HUES48 (cell line): ENCODE data around the gene FAM20C.
"Not testable (repeated sequence)": the region's sequence is repeated elsewhere in the genome, so short reads cannot be mapped to it uniquely, and the experiment has no call there.

Experiments used
- H3K27ac ChIP-seq: one replicate; pipeline ENCODE4 v1.7.0; 2013; ENCODE audit warnings: low read depth, low read length, inconsistent platforms
- H3K27me3 ChIP-seq: 2 replicates; pipeline ENCODE4 v1.6.1; 2013; ENCODE audit warnings: mild to moderate bottlenecking, low read length; ENCODE audit not compliant: control insufficient read depth, insufficient read depth
- H3K36me3 ChIP-seq: 2 replicates; pipeline ENCODE4 v1.6.1; 2013; ENCODE audit warnings: low read length; ENCODE audit not compliant: control insufficient read depth, insufficient read depth
- H3K4me1 ChIP-seq: 2 replicates; pipeline ENCODE4 v1.6.1; 2013; ENCODE audit warnings: mild to moderate bottlenecking, low read length; ENCODE audit not compliant: control insufficient read depth, insufficient read depth
- H3K4me3 ChIP-seq: 2 replicates; pipeline ENCODE4 v1.5.1; 2013; ENCODE audit warnings: mild to moderate bottlenecking, low read depth, low read length
- H3K9ac ChIP-seq: 2 replicates; pipeline ENCODE4 v1.6.1; 2013; ENCODE audit warnings: mild to moderate bottlenecking, low read depth, low read length, moderate library complexity
- H3K9me3 ChIP-seq: 2 replicates; pipeline ENCODE4 v1.6.1; 2013; ENCODE audit warnings: low read length; ENCODE audit not compliant: control insufficient read depth, insufficient read depth

FAM20C gene

GRCh38 chr7:206351-206750 lies 14.0 kb downstream of the FAM20C start:
- not testable (repeated sequence) for H3K9ac ChIP-seq, H3K27ac ChIP-seq, H3K4me3 ChIP-seq, H3K27me3 ChIP-seq, H3K4me1 ChIP-seq, H3K9me3 ChIP-seq
- H3K36me3 ChIP-seq: peaks cover 34% of the 10 kb centered on the region

- Histone ChIP-seq H3K27ac (no peak overlapping the region), H3K36me3 (peaks cover 34% of the 10 kb centered on the region), H3K4me3 (no peak overlapping the region), H3K27me3 (no peaks in the 10 kb centered on the region), H3K9ac (no peak overlapping the region), H3K9me3 (no peaks in the 10 kb centered on the region), H3K4me1 (no peaks in the 10 kb centered on the region)
Measured at GRCh38 chr7:207418-208129, 15.2 kb downstream of the FAM20C start.

GRCh38 chr7:208130-208673 lies 15.8 kb downstream of the FAM20C start:
- Histone ChIP-seq H3K9me3 (no peaks in the 10 kb centered on the region), H3K27me3 (no peaks in the 10 kb centered on the region), H3K36me3 (peaks cover 36% of the 10 kb centered on the region), H3K9ac (no peak overlapping the region), H3K4me3 (no peak overlapping the region), H3K4me1 (no peaks in the 10 kb centered on the region), H3K27ac (no peak overlapping the region)

- no peak overlapping the region for H3K27ac ChIP-seq
- H3K9ac ChIP-seq: no peak overlapping the region
- H3K36me3 ChIP-seq: peaks cover 30% of the 10 kb centered on the region
- no peak overlapping the region for H3K4me3 ChIP-seq
- no peaks in the 10 kb centered on the region for H3K9me3 ChIP-seq
- H3K4me1 ChIP-seq: no peaks in the 10 kb centered on the region
- H3K27me3 ChIP-seq: no peaks in the 10 kb centered on the region
Measured at GRCh38 chr7:208816-209215, 16.4 kb downstream of the FAM20C start.

- peaks cover 27% of the 10 kb centered on the region for H3K36me3 ChIP-seq
- no peaks in the 10 kb centered on the region for H3K27me3 ChIP-seq
- H3K9me3 ChIP-seq: no peaks in the 10 kb centered on the region
- H3K4me1 ChIP-seq: no peaks in the 10 kb centered on the region
- no peak overlapping the region for H3K27ac ChIP-seq
- no peak overlapping the region for H3K4me3 ChIP-seq
- no peak overlapping the region for H3K9ac ChIP-seq
Measured at GRCh38 chr7:209416-209815, 17.0 kb downstream of the FAM20C start.

- no peak overlapping the region for H3K9ac ChIP-seq
- H3K4me1 ChIP-seq: no peaks in the 10 kb centered on the region
- no peak overlapping the region for H3K4me3 ChIP-seq
- H3K9me3 ChIP-seq: no peaks in the 10 kb centered on the region
- H3K27ac ChIP-seq: no peak overlapping the region
- H3K36me3 ChIP-seq: peaks cover 27% of the 10 kb centered on the region
- H3K27me3 ChIP-seq: no peaks in the 10 kb centered on the region
Measured at GRCh38 chr7:209906-210305, 17.5 kb downstream of the FAM20C start.

- H3K36me3 ChIP-seq: peaks cover 24% of the 10 kb centered on the region; the same call in 1 of the 2 replicates
- no peak overlapping the region for H3K9ac ChIP-seq
- H3K27ac ChIP-seq: no peak overlapping the region
- H3K4me1 ChIP-seq: no peaks in the 10 kb centered on the region
- H3K4me3 ChIP-seq: no peak overlapping the region
- H3K27me3 ChIP-seq: no peaks in the 10 kb centered on the region
- no peaks in the 10 kb centered on the region for H3K9me3 ChIP-seq
Measured at GRCh38 chr7:210401-210925, 18.1 kb downstream of the FAM20C start.

GRCh38 chr7:211033-211714 lies 18.8 kb downstream of the FAM20C start:
- Histone ChIP-seq H3K27ac (no peak overlapping the region), H3K9ac (no peak overlapping the region), H3K4me1 (no peaks in the 10 kb centered on the region), H3K36me3 (peaks cover 22% of the 10 kb centered on the region; the same call in 1 of the 2 replicates), H3K4me3 (no peak overlapping the region), H3K27me3 (no peaks in the 10 kb centered on the region), H3K9me3 (no peaks in the 10 kb centered on the region)

- Histone ChIP-seq H3K27ac (no peak overlapping the region), H3K4me1 (no peaks in the 10 kb centered on the region), H3K9me3 (no peaks in the 10 kb centered on the region), H3K27me3 (no peaks in the 10 kb centered on the region), H3K4me3 (no peak overlapping the region), H3K9ac (no peak overlapping the region), H3K36me3 (peaks cover 25% of the 10 kb centered on the region; the same call in 1 of the 2 replicates)
Measured at GRCh38 chr7:211715-212058, 19.3 kb downstream of the FAM20C start.

- Histone ChIP-seq H3K27me3 (no peaks in the 10 kb centered on the region), H3K4me3 (no peak overlapping the region), H3K9me3 (no peaks in the 10 kb centered on the region), H3K36me3 (peaks cover 25% of the 10 kb centered on the region; the same call in 1 of the 2 replicates), H3K9ac (no peak overlapping the region), H3K4me1 (no peaks in the 10 kb centered on the region), H3K27ac (no peak overlapping the region)
Measured at GRCh38 chr7:212754-213153, 20.4 kb downstream of the FAM20C start.
